ENCODE data around the gene TLE6. TPM values are rescaled to one million over a fixed set of nuclear protein-coding genes. Genes with fewer than 3 reads are reported as not detected.

The TLE6 gene
- total and polyA plus RNA-seq, 2 of the 13 experiments (the other 11 are each of a cell fraction or from before 2014, with no cell fraction given), result 0.24 to 5.5 TPM

DNA sequence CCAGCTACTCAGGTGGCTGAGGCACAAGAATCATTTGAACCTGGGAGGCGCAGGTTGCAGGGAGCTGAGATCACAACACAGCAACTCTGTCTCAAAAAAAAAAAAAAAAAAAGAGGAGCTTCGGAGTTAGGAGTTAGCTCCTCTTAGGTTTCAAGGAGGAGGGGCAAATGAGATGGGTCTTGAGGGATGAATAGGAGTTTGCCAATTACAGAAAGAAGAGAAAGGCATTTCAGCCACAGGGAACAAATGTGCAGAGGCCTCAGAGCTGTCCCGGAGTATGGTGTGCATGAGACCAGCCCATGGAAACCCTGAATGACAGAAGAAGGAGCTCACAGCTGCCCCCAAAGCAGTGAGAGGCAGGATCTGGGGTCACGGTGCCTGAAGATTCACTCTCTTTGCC, 27.2 kb downstream of the TLE6 start:
- H3K4me3 ChIP-seq (replicated peaks in 1 of 3; ENCODE audit: insufficient read depth in 1 of 3, low read depth in 2 of 3, low read length in 3 of 3), result no peak overlapping the region
- H3K79me2 ChIP-seq (ENCODE audit: insufficient read depth, low read length), result no peaks in the 10 kb centered on the region
- FAIRE-seq (no peak), ATAC-seq (no peak), DNase-seq (ENCODE audit: low spot score) (no peak)
- CTCF ChIA-PET (ENCODE audit: low intra/inter-chr PET ratio, low total read pairs), result no interaction called here
- H3K4me1 ChIP-seq (ENCODE audit: insufficient read depth, low read length), result peaks cover 9% of the 10 kb centered on the region
- no peaks in the 10 kb centered on the region for H3K9me3 ChIP-seq (ENCODE audit: low read length)
- H4K20me1 ChIP-seq (ENCODE audit: insufficient read depth, low read length), result no peaks in the 10 kb centered on the region
- H3K27ac ChIP-seq (ENCODE audit: extremely low read length, insufficient read depth, low read length), result no peak overlapping the region
- in situ Hi-C loops (cut with HindIII; ENCODE audit: extremely low pct_ligation_motif_present, low pct_unique_long_range_greater_than_20kb) (no loop called here), intact Hi-C loops (cut with micrococcal nuclease; ENCODE audit: unreplicated experiment) (no loop called here)
- no peaks in the 10 kb centered on the region for H3K36me3 ChIP-seq (replicated peaks in 1 of 2; ENCODE audit: control insufficient read depth in 1 of 2, insufficient read depth in 2 of 2, low read length in 2 of 2)
- peaks cover 0 to 4% of the 10 kb centered on the region in 2 experiments; a peak in 1 of 5 replicates for H3K27me3 ChIP-seq (ENCODE audit: control insufficient read depth in 1 of 2, insufficient read depth in 2 of 2, low read length in 2 of 2)
- POLR2A ChIA-PET, result interaction anchor here (0.6 kb wide), 1 partner anchor 369 kb away, joined by 3 read pairs; no protein-coding TSS in a partner anchor
- BruUV-seq (replicated peaks), result no TSS peak
- no peak overlapping the region for H3K4me2 ChIP-seq (ENCODE audit: low read depth, low read length)
- no peak overlapping the region for H2AFZ ChIP-seq (ENCODE audit: low read length)
- WGBS (ENCODE audit: low lambda C conversion rate), result 64% methylated on average over 3 of the region's 4 CpGs
- H3K9ac ChIP-seq (ENCODE audit: insufficient read depth, low read depth, low read length), result no peak overlapping the region
- TF ChIP-seq, protein P1, sequence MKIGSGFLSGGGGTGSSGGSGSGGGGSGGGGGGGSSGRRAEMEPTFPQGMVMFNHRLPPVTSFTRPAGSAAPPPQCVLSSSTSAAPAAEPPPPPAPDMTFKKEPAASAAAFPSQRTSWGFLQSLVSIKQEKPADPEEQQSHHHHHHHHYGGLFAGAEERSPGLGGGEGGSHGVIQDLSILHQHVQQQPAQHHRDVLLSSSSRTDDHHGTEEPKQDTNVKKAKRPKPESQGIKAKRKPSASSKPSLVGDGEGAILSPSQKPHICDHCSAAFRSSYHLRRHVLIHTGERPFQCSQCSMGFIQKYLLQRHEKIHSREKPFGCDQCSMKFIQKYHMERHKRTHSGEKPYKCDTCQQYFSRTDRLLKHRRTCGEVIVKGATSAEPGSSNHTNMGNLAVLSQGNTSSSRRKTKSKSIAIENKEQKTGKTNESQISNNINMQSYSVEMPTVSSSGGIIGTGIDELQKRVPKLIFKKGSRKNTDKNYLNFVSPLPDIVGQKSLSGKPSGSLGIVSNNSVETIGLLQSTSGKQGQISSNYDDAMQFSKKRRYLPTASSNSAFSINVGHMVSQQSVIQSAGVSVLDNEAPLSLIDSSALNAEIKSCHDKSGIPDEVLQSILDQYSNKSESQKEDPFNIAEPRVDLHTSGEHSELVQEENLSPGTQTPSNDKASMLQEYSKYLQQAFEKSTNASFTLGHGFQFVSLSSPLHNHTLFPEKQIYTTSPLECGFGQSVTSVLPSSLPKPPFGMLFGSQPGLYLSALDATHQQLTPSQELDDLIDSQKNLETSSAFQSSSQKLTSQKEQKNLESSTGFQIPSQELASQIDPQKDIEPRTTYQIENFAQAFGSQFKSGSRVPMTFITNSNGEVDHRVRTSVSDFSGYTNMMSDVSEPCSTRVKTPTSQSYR (CRISPR knock-in tag; IDR thresholded peaks at IDR 0.05; ENCODE audit: borderline replicate concordance), result no peak
- TF ChIP-seq ZFP36L1 (CRISPR knock-in tag; IDR thresholded peaks at IDR 0.05) (no peak), STAG1 (CRISPR knock-in tag; IDR thresholded peaks at IDR 0.05) (no peak), ZNF143 (CRISPR knock-in tag; IDR thresholded peaks at IDR 0.05) (no peak), ZC3H13 (CRISPR knock-in tag; IDR thresholded peaks at IDR 0.05) (no peak)
- TF ChIP-seq, protein P2, sequence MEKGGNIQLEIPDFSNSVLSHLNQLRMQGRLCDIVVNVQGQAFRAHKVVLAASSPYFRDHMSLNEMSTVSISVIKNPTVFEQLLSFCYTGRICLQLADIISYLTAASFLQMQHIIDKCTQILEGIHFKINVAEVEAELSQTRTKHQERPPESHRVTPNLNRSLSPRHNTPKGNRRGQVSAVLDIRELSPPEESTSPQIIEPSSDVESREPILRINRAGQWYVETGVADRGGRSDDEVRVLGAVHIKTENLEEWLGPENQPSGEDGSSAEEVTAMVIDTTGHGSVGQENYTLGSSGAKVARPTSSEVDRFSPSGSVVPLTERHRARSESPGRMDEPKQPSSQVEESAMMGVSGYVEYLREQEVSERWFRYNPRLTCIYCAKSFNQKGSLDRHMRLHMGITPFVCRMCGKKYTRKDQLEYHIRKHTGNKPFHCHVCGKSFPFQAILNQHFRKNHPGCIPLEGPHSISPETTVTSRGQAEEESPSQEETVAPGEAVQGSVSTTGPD (CRISPR knock-in tag; IDR thresholded peaks at IDR 0.05), result no peak
- TF ChIP-seq, protein P3, sequence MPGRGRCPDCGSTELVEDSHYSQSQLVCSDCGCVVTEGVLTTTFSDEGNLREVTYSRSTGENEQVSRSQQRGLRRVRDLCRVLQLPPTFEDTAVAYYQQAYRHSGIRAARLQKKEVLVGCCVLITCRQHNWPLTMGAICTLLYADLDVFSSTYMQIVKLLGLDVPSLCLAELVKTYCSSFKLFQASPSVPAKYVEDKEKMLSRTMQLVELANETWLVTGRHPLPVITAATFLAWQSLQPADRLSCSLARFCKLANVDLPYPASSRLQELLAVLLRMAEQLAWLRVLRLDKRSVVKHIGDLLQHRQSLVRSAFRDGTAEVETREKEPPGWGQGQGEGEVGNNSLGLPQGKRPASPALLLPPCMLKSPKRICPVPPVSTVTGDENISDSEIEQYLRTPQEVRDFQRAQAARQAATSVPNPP (CRISPR knock-in tag; IDR thresholded peaks at IDR 0.05), result no peak

Measured in HepG2 (cell line).